ENCODE measurements around the gene COPZ2.
A peak's percentile ranks its signal among the peaks of the same experiment; 100 is the strongest.
"Not testable (repeated sequence)": the region's sequence is repeated elsewhere in the genome, so short reads cannot be mapped to it uniquely, and the experiment has no call there.

COPZ2 gene, protein sequence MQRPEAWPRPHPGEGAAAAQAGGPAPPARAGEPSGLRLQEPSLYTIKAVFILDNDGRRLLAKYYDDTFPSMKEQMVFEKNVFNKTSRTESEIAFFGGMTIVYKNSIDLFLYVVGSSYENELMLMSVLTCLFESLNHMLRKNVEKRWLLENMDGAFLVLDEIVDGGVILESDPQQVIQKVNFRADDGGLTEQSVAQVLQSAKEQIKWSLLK

DNA sequence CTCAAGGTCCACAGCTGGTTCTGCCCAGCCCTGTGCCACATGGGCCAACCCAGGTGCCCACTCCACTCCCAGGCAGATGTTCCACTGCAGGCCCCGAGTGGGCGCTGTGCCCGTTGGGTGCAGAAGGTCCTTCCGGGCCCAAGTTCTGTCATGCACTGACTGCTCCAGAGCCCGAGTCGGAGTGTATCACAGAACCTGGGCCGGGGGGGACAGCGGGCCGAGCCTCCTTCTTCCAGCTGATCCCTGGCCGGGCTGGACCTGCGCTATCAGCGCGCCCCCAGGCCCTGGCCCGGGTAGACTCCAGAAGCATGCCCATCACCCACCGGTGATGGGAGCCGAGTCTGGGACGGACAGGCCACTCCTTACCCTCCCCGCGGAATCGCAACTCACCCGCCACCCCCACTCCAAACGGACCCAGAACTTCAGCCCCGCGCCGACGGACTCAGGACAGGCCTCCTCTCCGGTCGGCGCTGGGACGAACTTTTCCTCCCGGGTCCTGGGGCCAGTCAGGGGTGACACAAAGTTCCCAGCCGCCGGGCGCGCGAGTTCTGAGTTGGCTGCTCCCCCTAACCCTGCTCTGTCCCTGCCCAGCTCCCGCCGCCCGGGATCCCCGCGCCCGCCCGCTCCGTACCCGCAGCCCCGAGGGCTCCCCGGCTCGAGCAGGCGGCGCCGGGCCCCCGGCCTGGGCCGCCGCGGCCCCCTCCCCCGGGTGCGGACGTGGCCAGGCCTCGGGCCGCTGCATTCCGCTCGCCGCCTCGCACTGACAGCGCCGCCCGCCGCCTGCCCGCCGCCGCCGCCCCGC is at the start of gene COPZ2:
Gene COPZ2, minus strand, starts transcription at position 762 of the 802 bp plus-strand sequence. Its CDS starts 20 bp downstream, at position 742.
- H3K4me1 Mint-ChIP-seq (ENCODE audit: low read depth): peaks cover 10% of the 10 kb centered on the region
- H3K27me3 Mint-ChIP-seq: peaks cover 33% of the 10 kb centered on the region
- no peaks in the 10 kb centered on the region for H3K36me3 Mint-ChIP-seq (ENCODE audit: low read depth)
- no peaks in the 10 kb centered on the region for H3K9me3 Mint-ChIP-seq
- peak within 1 kb of the TSS; percentile 88 for H3K27ac Mint-ChIP-seq
- peak within 1 kb of the TSS; percentile 84 for H3K4me3 Mint-ChIP-seq

- peaks cover 4% of the 10 kb centered on the region for H3K4me1 Mint-ChIP-seq (ENCODE audit: low read depth)
- no peak overlapping the region for H3K4me3 Mint-ChIP-seq
Observed at GRCh38 chr17:48084932-48085331, 47.3 kb upstream of the COPZ2 start.

DNA sequence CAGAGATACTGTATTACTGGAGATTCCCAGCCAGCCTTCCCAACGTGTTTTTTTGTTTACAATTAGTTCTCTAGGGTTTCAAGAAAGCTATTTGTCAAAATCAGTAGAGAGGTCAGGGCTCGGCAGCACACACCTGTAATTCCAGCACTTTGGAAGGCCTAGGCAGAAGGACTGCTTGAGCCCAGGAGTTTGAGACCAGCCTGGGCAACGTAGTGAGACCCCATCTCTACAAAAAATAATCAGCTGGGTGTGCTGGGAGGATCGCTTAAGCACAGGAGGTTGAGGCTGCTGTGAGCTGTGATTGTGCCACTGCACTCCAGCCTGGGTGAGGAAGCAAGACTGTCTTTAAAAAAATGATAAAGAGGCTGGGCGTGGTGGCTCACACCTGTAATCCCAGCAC is 44.3 kb upstream of the COPZ2 start:
- Mint-ChIP-seq H3K4me3 (no peak overlapping the region), H3K27me3 (no peaks in the 10 kb centered on the region), H3K9me3 (no peaks in the 10 kb centered on the region), H3K27ac (no peak overlapping the region), H3K4me1 (ENCODE audit: low read depth) (peaks cover 4% of the 10 kb centered on the region), H3K36me3 (ENCODE audit: low read depth) (peaks cover 8% of the 10 kb centered on the region)

More at GRCh38 chr17:48084932-48085331, 47.3 kb upstream of the COPZ2 start:
- Mint-ChIP-seq H3K27ac (no peak overlapping the region), H3K27me3 (no peaks in the 10 kb centered on the region), H3K9me3 (no peaks in the 10 kb centered on the region), H3K36me3 (ENCODE audit: low read depth) (peaks cover 11% of the 10 kb centered on the region)

GRCh38 chr17:48077152-48077551 is 39.6 kb upstream of the COPZ2 start:
- not testable (repeated sequence) for H3K4me3 Mint-ChIP-seq; H3K4me1 Mint-ChIP-seq (ENCODE audit: low read depth); H3K9me3 Mint-ChIP-seq; H3K27ac Mint-ChIP-seq; H3K27me3 Mint-ChIP-seq
- peaks cover 31% of the 10 kb centered on the region for H3K36me3 Mint-ChIP-seq (ENCODE audit: low read depth)

DNA sequence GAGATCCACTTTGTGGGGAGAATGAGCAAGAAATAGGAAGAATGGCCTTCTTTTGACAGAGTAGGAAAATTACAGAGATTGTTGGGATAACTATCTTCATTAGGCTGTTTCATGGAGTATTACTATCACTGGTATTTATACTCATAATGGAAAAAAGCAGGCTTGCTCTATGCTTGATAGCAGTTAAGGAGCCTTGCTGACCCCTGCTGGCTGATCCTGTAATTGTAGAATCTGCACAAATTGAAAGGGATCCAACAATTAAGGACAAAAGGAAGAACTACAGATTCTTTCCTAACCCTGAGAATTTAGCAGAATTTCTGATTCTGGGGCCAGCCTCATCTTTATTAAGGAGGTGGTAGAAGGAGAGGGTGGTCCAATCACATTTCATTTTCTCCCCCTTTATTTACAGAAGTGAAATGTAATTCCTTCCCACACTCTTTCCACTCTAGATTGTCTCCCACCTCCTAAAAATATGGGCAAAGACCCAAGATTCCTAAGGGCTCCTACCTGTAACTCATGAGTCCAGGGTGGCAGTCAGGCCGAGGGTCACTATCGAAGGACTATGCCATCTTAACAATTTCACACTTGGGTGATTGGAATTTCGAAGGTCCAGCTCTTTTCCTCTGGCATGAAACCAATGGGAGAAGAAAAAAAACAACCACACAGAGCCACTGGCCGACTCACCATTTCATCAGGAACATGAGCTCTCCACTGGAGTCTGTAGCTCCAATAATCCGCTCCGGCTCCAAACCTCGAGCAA is 36.9 kb upstream of the COPZ2 start:
- Mint-ChIP-seq H3K9me3 (no peaks in the 10 kb centered on the region), H3K4me1 (ENCODE audit: low read depth) (no peaks in the 10 kb centered on the region), H3K36me3 (ENCODE audit: low read depth) (peaks cover 34% of the 10 kb centered on the region), H3K27ac (no peak overlapping the region), H3K27me3 (no peaks in the 10 kb centered on the region), H3K4me3 (no peak overlapping the region)

GRCh38 chr17:48073566-48074094 is 36.0 kb upstream of the COPZ2 start:
- peaks cover 39% of the 10 kb centered on the region for H3K36me3 Mint-ChIP-seq (ENCODE audit: low read depth)
- H3K27ac Mint-ChIP-seq; H3K4me1 Mint-ChIP-seq (ENCODE audit: low read depth); H3K4me3 Mint-ChIP-seq; H3K27me3 Mint-ChIP-seq; H3K9me3 Mint-ChIP-seq: not testable (repeated sequence)

DNA sequence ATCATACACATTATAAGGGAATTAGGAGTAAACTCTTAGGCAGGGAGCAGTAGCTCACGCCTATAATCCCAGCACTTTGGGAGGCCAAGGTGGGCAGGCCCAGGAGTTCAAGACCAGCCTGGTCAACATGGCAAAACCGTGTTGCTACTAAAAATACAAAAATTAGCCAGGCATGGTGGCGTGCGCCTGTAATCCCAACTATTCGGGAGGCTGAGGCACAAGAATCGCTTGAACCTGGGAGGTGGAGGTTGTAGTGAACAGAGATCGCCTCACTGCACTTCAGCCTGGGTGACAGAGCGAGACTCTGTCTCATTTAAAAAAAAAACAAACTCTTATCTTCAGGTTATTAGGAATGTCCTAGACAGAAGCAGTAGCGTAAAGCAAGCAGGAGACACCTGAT is 35.2 kb upstream of the COPZ2 start:
- not testable (repeated sequence) for H3K27ac Mint-ChIP-seq; H3K4me3 Mint-ChIP-seq; H3K4me1 Mint-ChIP-seq (ENCODE audit: low read depth); H3K9me3 Mint-ChIP-seq; H3K27me3 Mint-ChIP-seq
- peaks cover 44% of the 10 kb centered on the region for H3K36me3 Mint-ChIP-seq (ENCODE audit: low read depth)

DNA sequence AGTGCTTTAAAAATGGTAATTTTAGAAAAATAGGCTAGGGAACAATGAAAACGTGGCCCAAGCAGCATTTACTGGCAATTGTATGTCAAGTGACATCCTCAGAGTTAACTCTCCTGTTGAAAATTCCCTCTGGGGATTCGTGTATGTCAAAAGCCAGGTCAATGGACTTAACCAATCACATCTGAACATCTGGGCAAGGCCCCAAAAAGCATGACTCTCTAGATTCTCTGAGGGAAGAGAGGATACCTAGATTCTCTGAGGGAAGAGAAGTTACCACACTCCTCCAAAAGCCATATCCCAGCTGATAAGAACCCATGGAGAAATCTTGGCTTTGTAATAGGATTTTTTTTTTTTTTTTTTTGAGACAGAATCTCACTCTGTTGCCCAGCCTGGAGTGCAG is 34.1 kb upstream of the COPZ2 start:
- Mint-ChIP-seq H3K4me3 (no peak overlapping the region), H3K36me3 (ENCODE audit: low read depth) (peaks cover 44% of the 10 kb centered on the region), H3K27me3 (no peaks in the 10 kb centered on the region), H3K4me1 (ENCODE audit: low read depth) (no peaks in the 10 kb centered on the region), H3K9me3 (no peaks in the 10 kb centered on the region), H3K27ac (no peak overlapping the region)

GRCh38 chr17:48070195-48070594 is 32.6 kb upstream of the COPZ2 start:
- H3K9me3 Mint-ChIP-seq: no peaks in the 10 kb centered on the region
- no peak overlapping the region for H3K27ac Mint-ChIP-seq
- H3K27me3 Mint-ChIP-seq: no peaks in the 10 kb centered on the region
- H3K36me3 Mint-ChIP-seq (ENCODE audit: low read depth): peaks cover 40% of the 10 kb centered on the region
- H3K4me1 Mint-ChIP-seq (ENCODE audit: low read depth): no peaks in the 10 kb centered on the region
- H3K4me3 Mint-ChIP-seq: no peak overlapping the region

- no peaks in the 10 kb centered on the region for H3K27me3 Mint-ChIP-seq
- H3K36me3 Mint-ChIP-seq (ENCODE audit: low read depth): peaks cover 36% of the 10 kb centered on the region
- no peaks in the 10 kb centered on the region for H3K9me3 Mint-ChIP-seq
- no peak overlapping the region for H3K4me3 Mint-ChIP-seq
- H3K4me1 Mint-ChIP-seq (ENCODE audit: low read depth): no peaks in the 10 kb centered on the region
- no peak overlapping the region for H3K27ac Mint-ChIP-seq
Observed at GRCh38 chr17:48068491-48068961, 30.9 kb upstream of the COPZ2 start.

DNA sequence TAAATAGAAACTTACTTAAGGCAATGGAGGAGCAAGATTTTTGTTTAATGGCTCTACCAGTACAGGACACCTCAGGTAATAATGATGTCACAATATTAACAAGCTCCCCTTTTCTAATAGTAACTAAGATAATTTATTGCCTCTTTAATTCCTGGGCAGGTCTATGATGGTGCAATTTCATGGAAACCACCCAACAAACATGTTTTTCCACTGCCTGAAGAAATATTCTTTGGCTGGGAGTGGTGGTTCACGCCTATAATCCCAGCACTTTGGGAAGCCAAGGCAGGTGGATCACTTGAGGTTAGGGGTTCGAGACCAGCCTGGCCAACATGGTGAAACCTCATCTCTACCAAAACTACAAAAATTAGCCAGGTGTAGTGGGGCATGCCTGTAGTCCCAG is 30.2 kb upstream of the COPZ2 start:
- H3K9me3 Mint-ChIP-seq; H3K27me3 Mint-ChIP-seq; H3K4me1 Mint-ChIP-seq (ENCODE audit: low read depth); H3K27ac Mint-ChIP-seq; H3K4me3 Mint-ChIP-seq: not testable (repeated sequence)
- H3K36me3 Mint-ChIP-seq (ENCODE audit: low read depth): peaks cover 32% of the 10 kb centered on the region

- no peaks in the 10 kb centered on the region for H3K4me1 Mint-ChIP-seq (ENCODE audit: low read depth)
- H3K4me3 Mint-ChIP-seq: no peak overlapping the region
- no peaks in the 10 kb centered on the region for H3K9me3 Mint-ChIP-seq
- no peaks in the 10 kb centered on the region for H3K27me3 Mint-ChIP-seq
- peaks cover 35% of the 10 kb centered on the region for H3K36me3 Mint-ChIP-seq (ENCODE audit: low read depth)
- H3K27ac Mint-ChIP-seq: no peak overlapping the region
Observed at GRCh38 chr17:48067245-48067644, 29.6 kb upstream of the COPZ2 start.

- Mint-ChIP-seq H3K27me3 (no peaks in the 10 kb centered on the region), H3K36me3 (ENCODE audit: low read depth) (peaks cover 36% of the 10 kb centered on the region), H3K4me1 (ENCODE audit: low read depth) (no peaks in the 10 kb centered on the region), H3K27ac (no peak overlapping the region), H3K9me3 (no peaks in the 10 kb centered on the region), H3K4me3 (no peak overlapping the region)
Observed at GRCh38 chr17:48066656-48067055, 29.1 kb upstream of the COPZ2 start.

- H3K27ac Mint-ChIP-seq: no peak overlapping the region
- no peaks in the 10 kb centered on the region for H3K9me3 Mint-ChIP-seq
- no peaks in the 10 kb centered on the region for H3K27me3 Mint-ChIP-seq
- H3K4me1 Mint-ChIP-seq (ENCODE audit: low read depth): no peaks in the 10 kb centered on the region
- peaks cover 41% of the 10 kb centered on the region for H3K36me3 Mint-ChIP-seq (ENCODE audit: low read depth)
- no peak overlapping the region for H3K4me3 Mint-ChIP-seq
Observed at GRCh38 chr17:48066192-48066591, 28.6 kb upstream of the COPZ2 start.

GRCh38 chr17:48064638-48065037 is 27.0 kb upstream of the COPZ2 start:
- Mint-ChIP-seq H3K27ac (no peak overlapping the region), H3K4me1 (ENCODE audit: low read depth) (peaks cover 2% of the 10 kb centered on the region), H3K4me3 (no peak overlapping the region), H3K9me3 (no peaks in the 10 kb centered on the region), H3K36me3 (ENCODE audit: low read depth) (peaks cover 53% of the 10 kb centered on the region), H3K27me3 (no peaks in the 10 kb centered on the region)

Measured in stimulated activated naive CD8-positive, alpha-beta T cell treated with anti-CD3 and anti-CD28 coated beads, Interleukin-15, Interleukin-2, amounts not matched to agents 100 ng/mL and 50 ng/mL, for 24 hours (primary cell).